Fibroblast of peridontal ligament (primary cell): ENCODE measurements around the gene MPL.
A peak's percentile ranks its signal among the peaks of the same experiment; 100 is the strongest.

Source experiments
- DNase-seq: peaks from one replicate; pipeline ENCODE4 v3.0.0-alpha.2; 2010; ENCODE audit errors: extremely low read depth

The MPL gene

DNA sequence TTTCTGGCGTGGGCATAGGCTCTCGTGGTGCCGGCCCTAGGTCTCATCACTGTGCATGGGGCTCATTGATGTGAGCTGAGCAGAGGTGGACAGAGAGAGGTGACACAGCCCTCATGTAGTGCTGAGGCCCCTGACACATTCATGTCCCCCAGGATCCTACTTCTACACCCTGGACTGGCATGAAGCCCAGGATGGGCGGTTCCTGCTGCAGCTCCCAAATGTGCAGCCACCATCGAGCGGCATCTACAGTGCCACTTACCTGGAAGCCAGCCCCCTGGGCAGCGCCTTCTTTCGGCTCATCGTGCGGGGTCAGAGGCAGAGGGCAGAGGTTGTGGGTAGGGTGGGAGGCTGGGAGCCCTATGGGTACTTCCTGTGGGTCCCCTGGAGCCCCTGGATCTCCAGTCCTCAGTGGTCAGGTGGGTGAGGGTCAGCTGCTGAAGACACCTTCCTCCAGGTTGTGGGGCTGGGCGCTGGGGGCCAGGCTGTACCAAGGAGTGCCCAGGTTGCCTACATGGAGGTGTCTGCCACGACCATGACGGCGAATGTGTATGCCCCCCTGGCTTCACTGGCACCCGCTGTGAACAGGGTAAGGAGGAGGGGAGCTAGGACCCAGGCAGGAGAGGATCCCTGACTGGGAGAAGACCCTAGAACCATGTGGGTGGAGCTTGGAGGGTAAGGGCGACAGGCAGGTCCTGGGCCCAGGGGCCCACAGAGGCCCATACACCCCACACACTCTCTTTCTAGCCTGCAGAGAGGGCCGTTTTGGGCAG lies 30.7 kb upstream of the MPL start:
- DNase-seq = no peak

GRCh38 chr1:43307458-43308158 lies 30.0 kb upstream of the MPL start:
- DNase-seq = no peak

GRCh38 chr1:43308635-43309404 lies 28.8 kb upstream of the MPL start:
- no peak for DNase-seq

DNA sequence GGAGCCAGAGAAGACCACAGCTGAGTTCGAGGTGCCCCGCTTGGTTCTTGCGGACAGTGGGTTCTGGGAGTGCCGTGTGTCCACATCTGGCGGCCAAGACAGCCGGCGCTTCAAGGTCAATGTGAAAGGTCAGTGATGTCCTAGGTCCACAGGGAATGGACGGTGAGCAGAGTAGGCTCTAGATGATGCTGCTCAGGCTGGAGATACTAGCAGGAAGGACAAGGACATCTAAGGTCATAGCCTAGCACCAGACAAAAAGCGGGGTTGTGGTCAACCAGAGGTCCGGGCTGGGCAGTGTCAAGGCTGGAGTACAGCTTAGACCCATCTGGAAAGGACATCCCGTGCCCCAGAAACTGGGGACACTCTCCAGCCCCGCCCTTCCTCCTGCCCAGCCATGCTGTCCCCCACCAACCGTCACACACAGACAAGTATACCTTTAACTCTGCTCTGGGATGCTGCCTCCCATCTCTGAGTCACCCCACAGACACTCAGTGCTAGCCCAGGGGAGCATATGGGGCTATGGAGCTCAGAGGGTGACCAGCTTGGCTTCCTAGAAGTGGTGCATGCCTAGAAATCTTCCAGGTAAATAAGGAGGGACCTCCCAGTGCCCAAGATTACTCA lies 28.1 kb upstream of the MPL start:
- DNase-seq = no peak

- no peak for DNase-seq
These were observed 26.1 kb upstream of the MPL start for GRCh38 chr1:43311521-43311920.

DNA sequence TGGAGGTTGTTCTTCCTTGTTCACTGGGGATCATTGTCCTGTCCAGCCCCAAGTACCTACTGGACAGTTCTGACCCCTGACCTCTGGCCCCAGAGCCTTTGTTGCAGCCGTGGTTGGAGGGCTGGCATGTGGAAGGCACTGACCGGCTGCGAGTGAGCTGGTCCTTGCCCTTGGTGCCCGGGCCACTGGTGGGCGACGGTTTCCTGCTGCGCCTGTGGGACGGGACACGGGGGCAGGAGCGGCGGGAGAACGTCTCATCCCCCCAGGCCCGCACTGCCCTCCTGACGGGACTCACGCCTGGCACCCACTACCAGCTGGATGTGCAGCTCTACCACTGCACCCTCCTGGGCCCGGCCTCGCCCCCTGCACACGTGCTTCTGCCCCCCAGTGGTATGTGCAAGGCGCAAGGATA lies 25.4 kb upstream of the MPL start:
- no peak for DNase-seq

DNA sequence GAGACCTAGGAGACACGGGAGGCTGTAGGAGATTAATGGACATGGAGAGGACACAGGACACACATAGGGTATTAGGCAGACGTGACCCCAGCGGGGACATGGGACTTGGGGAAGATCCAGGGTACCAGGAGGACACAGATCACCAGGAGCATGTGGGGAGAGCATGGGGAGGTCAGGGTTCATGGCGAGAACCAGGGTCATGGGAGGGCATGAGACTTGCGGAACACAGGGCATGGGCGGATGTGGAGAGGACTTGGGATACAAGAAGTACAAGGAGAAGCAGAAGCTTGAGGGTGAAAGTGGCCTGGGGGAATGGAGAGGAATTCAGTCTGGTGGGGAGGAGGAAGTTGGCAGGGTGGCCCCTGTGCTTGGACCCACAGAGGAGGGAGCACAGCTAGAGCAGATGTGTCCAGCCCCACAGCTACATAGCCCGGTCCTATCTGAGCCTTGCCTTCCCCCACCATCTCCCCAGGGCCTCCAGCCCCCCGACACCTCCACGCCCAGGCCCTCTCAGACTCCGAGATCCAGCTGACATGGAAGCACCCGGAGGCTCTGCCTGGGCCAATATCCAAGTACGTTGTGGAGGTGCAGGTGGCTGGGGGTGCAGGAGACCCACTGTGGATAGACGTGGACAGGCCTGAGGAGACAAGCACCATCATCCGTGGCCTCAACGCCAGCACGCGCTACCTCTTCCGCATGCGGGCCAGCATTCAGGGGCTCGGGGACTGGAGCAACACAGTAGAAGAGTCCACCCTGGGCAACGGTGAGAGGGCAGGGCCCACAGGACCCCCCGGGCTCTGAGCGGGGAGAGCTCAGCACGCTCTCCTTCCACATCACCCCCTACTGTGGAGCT lies 24.7 kb upstream of the MPL start:
- DNase-seq = no peak

DNA sequence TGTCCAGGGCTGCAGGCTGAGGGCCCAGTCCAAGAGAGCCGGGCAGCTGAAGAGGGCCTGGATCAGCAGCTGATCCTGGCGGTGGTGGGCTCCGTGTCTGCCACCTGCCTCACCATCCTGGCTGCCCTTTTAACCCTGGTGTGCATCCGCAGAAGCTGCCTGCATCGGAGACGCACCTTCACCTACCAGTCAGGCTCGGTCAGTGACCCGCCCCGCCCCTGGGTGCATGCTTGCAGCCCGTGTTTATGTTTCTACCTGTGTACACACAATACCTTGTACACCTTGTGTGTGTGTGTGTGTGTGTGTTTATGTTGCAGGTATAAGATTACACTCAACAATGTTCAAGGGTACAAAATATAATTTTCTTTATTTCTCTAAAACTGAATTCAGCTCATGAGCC lies 23.8 kb upstream of the MPL start:
- DNase-seq = no peak

DNA sequence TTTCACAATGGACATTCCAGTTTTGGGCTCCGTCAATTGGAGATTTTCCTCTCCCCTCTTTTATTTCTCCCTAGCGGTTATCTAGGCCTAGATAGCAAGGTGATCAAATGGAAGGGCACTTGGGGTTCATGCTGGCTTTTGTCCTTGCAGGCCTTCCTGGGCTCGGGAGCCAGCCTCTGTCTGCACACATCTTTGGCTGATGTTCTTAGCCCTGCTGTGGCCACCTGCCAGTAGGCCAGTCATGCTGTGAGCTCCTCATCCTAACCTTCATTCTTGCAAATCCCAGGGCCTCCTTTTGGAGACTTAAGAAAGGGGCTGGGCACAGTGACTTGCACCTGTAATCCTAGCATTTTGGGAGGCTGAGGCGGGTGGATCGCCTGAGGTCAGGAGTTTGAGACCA lies 23.4 kb upstream of the MPL start:
- DNase-seq = no peak

DNA sequence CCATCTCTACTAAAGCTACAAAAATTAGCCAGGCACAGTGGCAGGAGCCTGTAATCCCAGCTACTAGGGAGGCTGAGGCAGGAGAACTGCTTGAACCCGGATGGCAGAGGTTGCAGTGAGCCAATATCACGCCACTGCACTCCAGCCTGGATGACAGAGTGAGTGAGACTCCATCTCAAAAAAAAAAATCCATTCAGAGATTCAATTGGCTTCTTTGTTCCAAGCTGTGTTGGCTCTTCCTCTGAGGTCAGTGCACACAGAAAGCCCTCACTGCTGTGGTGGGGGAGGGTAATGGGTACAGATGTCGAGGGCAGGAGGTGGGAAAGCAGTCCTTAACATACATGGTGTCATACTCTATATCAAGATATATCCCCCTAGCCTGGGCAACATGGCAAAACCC lies 22.1 kb upstream of the MPL start:
- DNase-seq = no peak

- peak; percentile 21 for DNase-seq
These were observed 21.5 kb upstream of the MPL start for GRCh38 chr1:43315963-43316737.

- DNase-seq = no peak
These were observed 20.7 kb upstream of the MPL start for GRCh38 chr1:43316738-43317520.

DNA sequence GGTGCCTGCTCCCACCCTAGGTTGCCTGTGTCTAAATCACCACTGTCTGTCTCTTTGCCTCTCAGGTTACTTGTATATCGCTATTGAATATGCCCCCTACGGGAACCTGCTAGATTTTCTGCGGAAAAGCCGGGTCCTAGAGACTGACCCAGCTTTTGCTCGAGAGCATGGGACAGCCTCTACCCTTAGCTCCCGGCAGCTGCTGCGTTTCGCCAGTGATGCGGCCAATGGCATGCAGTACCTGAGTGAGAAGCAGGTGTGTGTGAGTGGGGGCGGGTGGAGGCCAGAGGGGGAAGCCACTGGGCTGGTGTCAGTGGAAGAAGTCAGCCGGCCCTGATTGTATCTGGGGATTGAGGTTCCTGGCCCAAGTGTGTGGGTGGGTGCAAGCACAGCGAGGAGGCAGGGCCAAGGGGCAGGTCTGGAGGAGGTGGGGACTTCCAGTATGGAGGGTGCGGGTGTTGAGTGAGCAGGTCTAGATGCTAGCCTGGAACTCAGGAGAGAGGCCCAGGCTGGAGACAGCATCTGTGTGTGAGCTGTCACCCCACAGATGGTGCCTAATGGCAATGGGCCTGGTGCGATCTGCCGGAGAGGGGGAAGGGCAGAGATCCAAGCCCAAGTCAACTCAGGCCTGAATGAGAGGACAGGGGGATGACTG lies 19.7 kb upstream of the MPL start:
- no peak for DNase-seq

GRCh38 chr1:43318831-43319230 lies 18.8 kb upstream of the MPL start:
- DNase-seq = no peak

DNA sequence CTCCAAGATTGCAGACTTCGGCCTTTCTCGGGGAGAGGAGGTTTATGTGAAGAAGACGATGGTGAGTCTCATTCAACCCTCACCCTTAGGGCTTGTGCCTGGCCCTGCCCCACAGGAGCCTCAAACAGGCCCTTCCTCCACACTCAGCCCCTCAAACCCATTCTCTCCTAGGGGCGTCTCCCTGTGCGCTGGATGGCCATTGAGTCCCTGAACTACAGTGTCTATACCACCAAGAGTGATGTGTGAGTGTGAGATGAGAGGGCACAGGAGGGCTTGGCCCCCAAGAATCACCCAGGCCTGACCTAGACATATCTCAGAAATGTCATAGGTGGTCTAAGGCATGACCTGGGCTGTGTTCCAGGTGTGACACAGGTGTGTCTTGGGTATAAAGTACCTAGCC lies 18.3 kb upstream of the MPL start:
- DNase-seq = no peak

- DNase-seq = no peak
These were observed 17.9 kb upstream of the MPL start for GRCh38 chr1:43319766-43320165.

DNA sequence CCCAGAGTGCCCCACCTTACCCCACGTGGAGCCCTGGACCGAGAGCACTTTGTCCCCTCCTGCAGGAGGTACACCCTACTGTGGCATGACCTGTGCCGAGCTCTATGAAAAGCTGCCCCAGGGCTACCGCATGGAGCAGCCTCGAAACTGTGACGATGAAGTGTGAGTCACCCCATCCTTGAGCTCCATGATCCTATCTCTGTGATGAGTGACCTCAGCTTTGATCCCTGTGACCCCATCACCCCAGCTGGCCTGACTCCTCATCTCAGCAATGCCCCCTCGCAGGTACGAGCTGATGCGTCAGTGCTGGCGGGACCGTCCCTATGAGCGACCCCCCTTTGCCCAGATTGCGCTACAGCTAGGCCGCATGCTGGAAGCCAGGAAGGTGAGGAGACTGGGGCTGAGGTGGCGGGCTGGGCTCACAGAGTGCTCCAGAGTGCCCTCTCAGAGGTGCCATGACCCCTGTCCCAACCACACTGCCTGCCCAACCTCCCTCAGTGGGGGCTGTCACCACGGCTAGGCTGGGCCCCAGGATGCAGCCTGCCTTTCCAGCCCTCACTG lies 16.2 kb upstream of the MPL start:
- DNase-seq = no peak

DNA sequence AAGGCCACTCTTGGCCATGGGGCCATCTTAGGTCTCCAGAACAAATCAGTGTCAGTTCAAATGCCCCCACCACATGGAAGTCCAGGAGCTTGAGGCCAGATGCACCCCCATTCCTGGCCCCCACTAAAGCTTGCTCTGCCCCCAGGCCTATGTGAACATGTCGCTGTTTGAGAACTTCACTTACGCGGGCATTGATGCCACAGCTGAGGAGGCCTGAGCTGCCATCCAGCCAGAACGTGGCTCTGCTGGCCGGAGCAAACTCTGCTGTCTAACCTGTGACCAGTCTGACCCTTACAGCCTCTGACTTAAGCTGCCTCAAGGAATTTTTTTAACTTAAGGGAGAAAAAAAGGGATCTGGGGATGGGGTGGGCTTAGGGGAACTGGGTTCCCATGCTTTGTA lies 15.1 kb upstream of the MPL start:
- DNase-seq = no peak

GRCh38 chr1:43324810-43325209 lies 12.8 kb upstream of the MPL start:
- no peak for DNase-seq
